ENCODE results near the gene EGFR.
A peak's percentile ranks its signal among the peaks of the same experiment; 100 is the strongest.

GRCh38 chr7:55144333-55145317, 125.8 kb downstream of the EGFR start:
- TF ChIP-seq, protein P1, sequence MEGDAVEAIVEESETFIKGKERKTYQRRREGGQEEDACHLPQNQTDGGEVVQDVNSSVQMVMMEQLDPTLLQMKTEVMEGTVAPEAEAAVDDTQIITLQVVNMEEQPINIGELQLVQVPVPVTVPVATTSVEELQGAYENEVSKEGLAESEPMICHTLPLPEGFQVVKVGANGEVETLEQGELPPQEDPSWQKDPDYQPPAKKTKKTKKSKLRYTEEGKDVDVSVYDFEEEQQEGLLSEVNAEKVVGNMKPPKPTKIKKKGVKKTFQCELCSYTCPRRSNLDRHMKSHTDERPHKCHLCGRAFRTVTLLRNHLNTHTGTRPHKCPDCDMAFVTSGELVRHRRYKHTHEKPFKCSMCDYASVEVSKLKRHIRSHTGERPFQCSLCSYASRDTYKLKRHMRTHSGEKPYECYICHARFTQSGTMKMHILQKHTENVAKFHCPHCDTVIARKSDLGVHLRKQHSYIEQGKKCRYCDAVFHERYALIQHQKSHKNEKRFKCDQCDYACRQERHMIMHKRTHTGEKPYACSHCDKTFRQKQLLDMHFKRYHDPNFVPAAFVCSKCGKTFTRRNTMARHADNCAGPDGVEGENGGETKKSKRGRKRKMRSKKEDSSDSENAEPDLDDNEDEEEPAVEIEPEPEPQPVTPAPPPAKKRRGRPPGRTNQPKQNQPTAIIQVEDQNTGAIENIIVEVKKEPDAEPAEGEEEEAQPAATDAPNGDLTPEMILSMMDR (conservative IDR thresholded peaks at IDR 0.05): peak; percentile 43
- TF ChIP-seq ZFX (IDR thresholded peaks at IDR 0.05): no peak

Data from C4-2B (cell line).